PC-3 (cell line): ENCODE results near the gene TCEA3. TPM values are rescaled to one million over a fixed set of nuclear protein-coding genes. Genes with fewer than 3 reads are reported as not detected.

Source experiments
- ATAC-seq: fragments of 200-7000 bp; cut with Tn5 transposase; 2 replicates; pipeline ENCODE4 v1.9.1; 2020; ENCODE audit warnings: mild to moderate bottlenecking, moderate library complexity
- BruUV-seq: library from RNA; stranded (reverse); fragments of 400-500 nt; replicated peaks from 2 replicates; lab custom pipeline; 2021; lab: Mats Ljungman, UMichigan
- CTCF ChIA-PET: fragments of 300-600 bp; sonication (Branson Sonifier 250); formaldehyde crosslinking; loops from one replicate; lab custom pipeline; 2022; ENCODE audit warnings: antibody characterized with exemption; lab: Charles Lee
- POLR2A ChIA-PET: fragments of 300-600 bp; sonication (Branson Sonifier 250); formaldehyde crosslinking; loops from one replicate; lab custom pipeline; 2022; ENCODE audit warnings: antibody characterized with exemption; ENCODE audit not compliant: unreplicated experiment; lab: Charles Lee
- DNase-seq: peaks from one replicate; pipeline ENCODE4 v3.0.0-alpha.2; 2015
- H2AFZ ChIP-seq: fragments of 300-600 bp; sonication (generic); 2 replicates; pipeline ENCODE4 v1.6.0; 2016; ENCODE audit warnings: antibody characterized with exemption, low read length
- H3F3A ChIP-seq: fragments of 300-600 bp; sonication (generic); one replicate; pipeline ENCODE4 v1.6.0; 2017; ENCODE audit warnings: antibody characterized with exemption, low read length, control low read depth, mild to moderate bottlenecking; ENCODE audit not compliant: unreplicated experiment
- H3K27ac ChIP-seq: fragments of 300-600 bp; sonication (generic); 2 replicates; pipeline ENCODE4 v1.5.1; 2016; ENCODE audit warnings: mild to moderate bottlenecking, low read length
- H3K27me3 ChIP-seq: fragments of 300-600 bp; sonication (generic); 2 replicates; pipeline ENCODE4 v1.6.1; 2016; ENCODE audit warnings: low read length, mixed read lengths
- H3K36me3 ChIP-seq: fragments of 300-600 bp; sonication (generic); 2 replicates; pipeline ENCODE4 v1.6.1; 2016; ENCODE audit warnings: low read depth, mixed run types, low read length, mixed read lengths
- H3K4me1 ChIP-seq: fragments of 300-600 bp; sonication (generic); 2 replicates; pipeline ENCODE4 v1.5.1; 2016; ENCODE audit warnings: low read length; ENCODE audit not compliant: insufficient read depth
- H3K4me2 ChIP-seq: fragments of 300-600 bp; sonication (generic); 2 replicates; pipeline ENCODE4 v1.6.0; 2016; ENCODE audit warnings: low read length
- H3K4me3 ChIP-seq: fragments of 300-600 bp; sonication (generic); 2 replicates; pipeline ENCODE4 v1.5.1; 2016; ENCODE audit warnings: mild to moderate bottlenecking, low read length, mixed read lengths
- H3K79me2 ChIP-seq: fragments of 300-600 bp; sonication (generic); 2 replicates; pipeline ENCODE4 v1.6.1; 2017; ENCODE audit warnings: low read length, mixed read lengths
- H3K9ac ChIP-seq: fragments of 300-600 bp; sonication (generic); 2 replicates; pipeline ENCODE4 v1.6.0; 2016; ENCODE audit warnings: mild to moderate bottlenecking, low read length
- H3K9me2 ChIP-seq: fragments of 300-600 bp; sonication (generic); replicated peaks from 2 replicates; pipeline ENCODE4 v1.6.1; 2016; ENCODE audit warnings: mixed run types, low read length, mixed read lengths
- H3K9me3 ChIP-seq: fragments of 300-600 bp; sonication (generic); 2 replicates; pipeline ENCODE4 v1.6.1; 2016; ENCODE audit warnings: low read length, mixed read lengths
- H4K20me1 ChIP-seq: fragments of 300-600 bp; sonication (generic); 2 replicates; pipeline ENCODE4 v1.6.1; 2016; ENCODE audit warnings: low read length, mixed read lengths
- CTCF ChIP-seq: fragments of 300-600 bp; sonication (generic); conservative IDR thresholded peaks from 2 replicates; pipeline ENCODE4 v1.5.1; 2017; ENCODE audit warnings: antibody characterized with exemption, low read depth, mild to moderate bottlenecking, low read length
- EZH2 ChIP-seq: fragments of 300-600 bp; sonication (generic); IDR thresholded peaks from one replicate; pipeline ENCODE4 v1.6.1; 2017; ENCODE audit warnings: antibody characterized with exemption, mild to moderate bottlenecking, low read length; ENCODE audit not compliant: unreplicated experiment
- EZH2phosphoT487 ChIP-seq: fragments of 300-600 bp; sonication (generic); IDR thresholded peaks from 2 replicates; pipeline ENCODE4 v1.6.1; 2018; ENCODE audit warnings: mild to moderate bottlenecking, antibody characterized with exemption, low read length, borderline replicate concordance
- intact Hi-C: fragments of 100-400 bp; cut with micrococcal nuclease; formaldehyde crosslinking; loops from 2 replicates; pipeline ENCODE4 v1.9.0; 2023
- total RNA-seq: library from RNA; depleted of rRNA; stranded (reverse); fragments of >200 nt; gene quantifications from 2 replicates; pipeline ENCODE4 v1.2.3, GENCODE V29; 2014

The TCEA3 gene
- total RNA-seq, 1 experiment from 2014 or later = 23.6 TPM

- TF ChIP-seq CTCF (no peak), EZH2 (no peak), EZH2phosphoT487 (no peak)
- ChIA-PET POLR2A (no interaction called here), CTCF (no interaction called here)
- H4K20me1 ChIP-seq = no peaks in the 10 kb centered on the region
- peaks cover 35% of the 10 kb centered on the region for H3K9me3 ChIP-seq
- no peaks in the 10 kb centered on the region for H3K4me1 ChIP-seq
- H3K27ac ChIP-seq = no peak overlapping the region
- no peaks in the 10 kb centered on the region for H3K9me2 ChIP-seq
- no peak overlapping the region for H3K9ac ChIP-seq
- H3K27me3 ChIP-seq = no peaks in the 10 kb centered on the region
- no peak for DNase-seq
- H3K36me3 ChIP-seq = peaks cover 40% of the 10 kb centered on the region
- no peaks in the 10 kb centered on the region for H3F3A ChIP-seq
- H3K4me3 ChIP-seq = no peak overlapping the region
- no peak for ATAC-seq
- H3K79me2 ChIP-seq = peaks cover 4% of the 10 kb centered on the region; the same call in 1 of the 2 replicates
- intact Hi-C loops = no loop called here
- no peak overlapping the region for H3K4me2 ChIP-seq
- BruUV-seq = no TSS peak
- H2AFZ ChIP-seq = no peak overlapping the region
Observed at GRCh38 chr1:23358310-23358875, 66.2 kb downstream of the TCEA3 start.

DNA sequence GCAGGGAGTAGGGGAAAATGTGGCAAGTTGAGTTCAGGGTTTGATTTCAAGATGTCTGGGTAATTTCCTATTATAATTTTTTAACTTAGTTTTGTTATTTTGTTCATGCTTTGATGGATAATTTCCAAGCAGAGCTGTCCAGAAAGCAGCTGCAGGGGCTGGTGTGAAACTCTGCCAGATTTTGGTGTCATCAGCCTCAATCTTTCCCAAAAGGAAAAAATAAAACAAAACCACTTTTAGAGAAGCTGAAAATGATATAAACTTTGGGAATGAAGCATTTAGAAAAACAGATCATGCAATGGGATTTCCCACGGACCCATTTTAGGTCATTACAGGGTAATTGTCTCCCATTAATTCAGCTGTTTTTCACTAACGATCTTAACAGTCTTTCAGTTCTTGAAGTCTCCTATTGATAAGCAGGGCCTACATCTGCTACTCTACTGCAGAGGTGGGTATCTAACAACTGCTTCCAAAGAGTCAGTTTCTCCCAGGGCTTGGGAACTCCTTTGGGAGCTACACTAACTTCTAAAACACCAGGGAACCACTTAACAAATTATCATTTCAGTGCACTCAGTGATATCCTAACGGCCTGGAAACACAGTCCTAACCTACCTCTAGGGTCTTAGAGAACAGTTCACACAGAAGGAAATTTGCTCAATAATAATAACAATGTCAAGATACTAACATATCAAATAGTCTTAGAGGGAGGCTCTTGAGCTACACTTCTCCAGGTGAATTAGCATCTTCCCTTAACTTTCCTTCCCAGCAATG, 67.2 kb downstream of the TCEA3 start:
- no peaks in the 10 kb centered on the region for H4K20me1 ChIP-seq
- no peak overlapping the region for H3K9ac ChIP-seq
- H3K27me3 ChIP-seq = no peaks in the 10 kb centered on the region
- intact Hi-C loops = no loop called here
- no TSS peak for BruUV-seq
- no peaks in the 10 kb centered on the region for H3F3A ChIP-seq
- H3K4me1 ChIP-seq = no peaks in the 10 kb centered on the region
- no peaks in the 10 kb centered on the region for H3K9me2 ChIP-seq
- H3K79me2 ChIP-seq = peaks cover 4% of the 10 kb centered on the region; the same call in 1 of the 2 replicates
- no peak overlapping the region for H3K4me2 ChIP-seq
- no peak for DNase-seq
- H3K4me3 ChIP-seq = no peak overlapping the region
- ATAC-seq = no peak
- POLR2A ChIA-PET = interaction anchor here (0.6 kb wide), 1 partner anchor 11 kb away, joined by 3 read pairs; no protein-coding TSS in a partner anchor
- H3K36me3 ChIP-seq = peaks cover 30% of the 10 kb centered on the region
- CTCF ChIA-PET = interaction anchor here (0.6 kb wide), 1 partner anchor 277 kb away, joined by 3 read pairs; no protein-coding TSS in a partner anchor
- H3K9me3 ChIP-seq = peaks cover 24% of the 10 kb centered on the region
- no peak overlapping the region for H3K27ac ChIP-seq
- no peak overlapping the region for H2AFZ ChIP-seq
- TF ChIP-seq EZH2 (no peak), CTCF (no peak), EZH2phosphoT487 (no peak)
